ENCODE data around the gene ZNF526.
"Not testable (repeated sequence)": the region's sequence is repeated elsewhere in the genome, so short reads cannot be mapped to it uniquely, and the experiment has no call there.

The ZNF526 gene

DNA sequence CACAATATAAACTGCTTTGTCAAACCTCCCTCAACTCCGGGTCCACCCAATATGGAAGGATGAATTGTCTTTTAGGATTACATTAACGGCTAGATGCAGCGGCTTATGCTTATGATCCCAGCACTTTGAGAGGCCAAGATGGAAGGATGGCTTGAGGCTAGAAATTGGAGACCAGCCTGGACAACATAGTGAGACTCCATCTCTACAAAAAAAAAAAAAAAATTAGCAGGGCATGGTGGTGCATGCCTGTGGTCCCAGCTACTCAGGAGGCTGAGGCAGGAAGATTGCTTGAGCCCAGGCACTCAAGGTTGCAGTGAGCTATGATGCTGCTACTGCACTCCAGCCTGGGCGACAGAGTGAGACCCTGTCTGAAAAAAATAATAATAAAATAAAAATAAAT lies 46.0 kb downstream of the ZNF526 start:
- not testable (repeated sequence) for H3K4me1 ChIP-seq (ENCODE audit: control insufficient read depth, low read depth, low read length); H3K27ac ChIP-seq (ENCODE audit: low read length); H3K9me3 ChIP-seq (ENCODE audit: control insufficient read depth, low read depth, low read length); H3K9ac ChIP-seq (ENCODE audit: low read length); H3K4me3 ChIP-seq (ENCODE audit: low read length); H3K27me3 ChIP-seq (ENCODE audit: control insufficient read depth, insufficient read depth, low read length); H3K36me3 ChIP-seq (ENCODE audit: control insufficient read depth, low read depth, low read length)

DNA sequence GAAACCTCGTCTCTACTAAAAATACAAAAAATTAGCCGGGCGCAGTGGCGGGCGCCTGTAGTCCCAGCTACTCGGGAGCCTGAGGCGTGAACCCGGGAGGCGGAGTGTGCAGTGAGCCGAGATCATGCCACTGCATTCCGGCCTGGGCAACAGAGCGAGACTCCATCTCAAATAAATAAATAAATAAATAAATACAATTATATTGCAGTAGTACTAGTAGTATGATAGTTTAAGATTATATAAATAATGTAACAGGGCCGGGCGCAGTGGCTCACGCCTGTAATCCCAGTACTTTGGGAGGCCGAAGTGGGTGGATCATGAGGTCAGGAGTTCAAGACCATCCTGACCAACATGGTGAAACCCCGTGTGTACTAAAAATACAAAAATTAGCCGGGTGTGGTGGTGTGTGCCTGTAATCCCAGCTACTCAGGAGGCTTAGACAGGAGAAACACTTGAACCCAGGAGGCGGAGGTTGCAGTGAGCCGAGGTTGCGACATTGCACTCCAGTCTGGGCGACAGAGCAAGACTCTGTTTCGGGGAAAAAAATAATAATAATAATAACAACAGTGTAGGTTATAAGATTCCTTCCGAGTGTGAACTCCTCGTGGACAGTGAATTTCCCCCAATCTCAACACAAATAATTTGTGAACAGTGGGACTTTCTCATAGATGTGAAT lies 47.0 kb downstream of the ZNF526 start:
- not testable (repeated sequence) for H3K4me1 ChIP-seq (ENCODE audit: control insufficient read depth, low read depth, low read length); H3K9me3 ChIP-seq (ENCODE audit: control insufficient read depth, low read depth, low read length); H3K9ac ChIP-seq (ENCODE audit: low read length); H3K27ac ChIP-seq (ENCODE audit: low read length); H3K36me3 ChIP-seq (ENCODE audit: control insufficient read depth, low read depth, low read length); H3K27me3 ChIP-seq (ENCODE audit: control insufficient read depth, insufficient read depth, low read length)
- peak overlapping the region; percentile 97 for H3K4me3 ChIP-seq (ENCODE audit: low read length)

DNA sequence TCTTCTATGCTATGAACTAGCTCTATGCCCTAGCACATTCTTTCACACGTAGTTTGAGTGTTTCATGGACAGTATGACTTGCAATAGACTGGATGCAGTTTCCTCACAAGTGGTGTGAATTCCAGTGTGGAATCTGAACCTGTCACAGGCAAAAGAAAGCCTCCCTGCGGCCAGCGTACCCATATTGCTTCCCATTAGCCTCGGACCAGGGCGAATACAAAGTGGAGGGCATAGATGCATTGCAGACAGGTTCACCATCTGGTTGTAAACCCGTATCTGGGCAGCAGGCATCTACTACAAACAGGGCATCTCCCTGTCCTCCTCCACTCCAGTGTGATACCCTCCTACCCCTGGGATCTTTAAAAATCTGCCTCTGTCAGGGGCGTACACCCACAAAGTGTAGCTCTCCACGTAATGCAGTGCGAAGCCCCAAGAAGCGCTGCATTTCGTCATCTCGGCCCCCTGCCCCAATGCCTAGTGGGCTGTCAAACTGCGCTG lies 47.6 kb downstream of the ZNF526 start:
- Histone ChIP-seq H3K4me3 (ENCODE audit: low read length) (peak overlapping the region; percentile 97), H3K27me3 (ENCODE audit: control insufficient read depth, insufficient read depth, low read length) (no peaks in the 10 kb centered on the region), H3K4me1 (ENCODE audit: control insufficient read depth, low read depth, low read length) (peaks cover 9% of the 10 kb centered on the region), H3K36me3 (ENCODE audit: control insufficient read depth, low read depth, low read length) (no peaks in the 10 kb centered on the region), H3K9me3 (ENCODE audit: control insufficient read depth, low read depth, low read length) (no peaks in the 10 kb centered on the region), H3K27ac (ENCODE audit: low read length) (no peak overlapping the region), H3K9ac (ENCODE audit: low read length) (peak overlapping the region; percentile 99)

DNA sequence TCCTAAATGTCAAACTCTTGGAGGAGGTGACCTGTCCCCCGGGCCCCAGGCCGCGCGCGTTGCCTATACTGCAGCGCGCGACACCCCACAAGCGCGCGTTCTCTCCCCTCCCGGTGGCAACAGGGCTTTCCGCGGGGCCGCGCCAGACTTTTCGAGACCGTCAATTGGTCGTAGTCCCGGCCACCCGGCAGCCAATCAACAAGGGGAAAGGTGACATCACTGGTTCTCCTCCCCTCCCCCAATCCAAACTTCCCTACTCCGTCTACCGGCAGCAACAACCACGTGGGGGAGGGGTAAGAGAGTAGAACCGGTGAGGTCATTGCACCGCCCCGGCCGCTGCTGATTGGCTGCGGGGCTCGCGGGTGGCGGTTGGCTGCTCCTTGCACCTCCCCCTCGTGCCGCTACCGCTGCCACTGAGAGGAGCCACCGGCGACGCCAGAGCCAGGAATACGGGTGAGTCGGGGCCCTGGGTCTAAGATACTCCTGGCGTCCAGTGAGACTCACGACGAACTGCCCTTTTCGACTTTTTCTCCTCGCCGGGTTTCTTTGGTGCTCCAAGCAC lies 48.1 kb downstream of the ZNF526 start:
- H3K27ac ChIP-seq (ENCODE audit: low read length): peak overlapping the region; percentile 100
- no peaks in the 10 kb centered on the region for H3K36me3 ChIP-seq (ENCODE audit: control insufficient read depth, low read depth, low read length)
- no peaks in the 10 kb centered on the region for H3K27me3 ChIP-seq (ENCODE audit: control insufficient read depth, insufficient read depth, low read length)
- H3K9me3 ChIP-seq (ENCODE audit: control insufficient read depth, low read depth, low read length): no peaks in the 10 kb centered on the region
- peak overlapping the region; percentile 97 for H3K4me3 ChIP-seq (ENCODE audit: low read length)
- H3K9ac ChIP-seq (ENCODE audit: low read length): peak overlapping the region; percentile 99
- peaks cover 9% of the 10 kb centered on the region for H3K4me1 ChIP-seq (ENCODE audit: control insufficient read depth, low read depth, low read length)

DNA sequence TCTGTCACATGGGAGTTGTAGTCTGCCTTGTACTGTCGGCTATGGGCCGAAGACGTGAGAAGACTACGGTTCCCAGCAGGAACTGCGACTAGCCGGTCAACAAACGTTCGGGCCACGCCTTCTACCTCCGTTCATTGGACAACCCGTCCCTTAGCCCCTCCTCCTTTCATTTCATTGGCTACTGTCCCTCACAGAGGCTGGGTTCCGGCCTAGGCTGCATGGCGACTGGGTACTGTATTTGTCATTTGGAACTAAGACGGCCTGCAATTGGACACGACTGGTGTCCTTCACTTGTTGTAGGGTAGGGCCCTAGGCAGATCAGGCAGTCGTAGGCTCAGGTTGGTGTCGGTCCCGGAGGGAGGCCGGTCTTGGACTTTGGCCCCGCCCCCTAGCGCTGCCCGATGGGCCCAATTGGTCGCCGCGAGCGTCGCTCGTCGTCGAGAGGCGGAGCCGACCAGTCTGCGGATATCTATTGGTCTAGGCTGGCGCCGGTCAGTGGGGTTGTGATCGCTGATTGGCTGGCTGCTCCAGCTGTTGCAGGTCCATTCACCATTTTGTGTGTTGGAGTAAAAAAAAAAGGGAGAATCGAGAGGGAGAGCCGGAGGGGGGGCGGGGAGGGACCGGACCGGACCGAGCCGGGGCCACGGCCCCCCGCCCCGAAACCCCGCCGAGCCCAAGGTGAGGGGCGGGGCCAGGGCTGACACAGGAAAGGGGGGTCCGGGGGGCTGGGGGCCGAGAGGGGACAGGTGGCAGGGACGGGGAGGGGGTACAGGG lies 48.8 kb downstream of the ZNF526 start, which contains the start of gene CIC:
Gene CIC (plus strand): TSS at position 549 of the 774 bp plus-strand sequence. CDS start 2,532 bp downstream, outside the sequence.
- no peaks in the 10 kb centered on the region for H3K9me3 ChIP-seq (ENCODE audit: control insufficient read depth, low read depth, low read length)
- no peaks in the 10 kb centered on the region for H3K36me3 ChIP-seq (ENCODE audit: control insufficient read depth, low read depth, low read length)

DNA sequence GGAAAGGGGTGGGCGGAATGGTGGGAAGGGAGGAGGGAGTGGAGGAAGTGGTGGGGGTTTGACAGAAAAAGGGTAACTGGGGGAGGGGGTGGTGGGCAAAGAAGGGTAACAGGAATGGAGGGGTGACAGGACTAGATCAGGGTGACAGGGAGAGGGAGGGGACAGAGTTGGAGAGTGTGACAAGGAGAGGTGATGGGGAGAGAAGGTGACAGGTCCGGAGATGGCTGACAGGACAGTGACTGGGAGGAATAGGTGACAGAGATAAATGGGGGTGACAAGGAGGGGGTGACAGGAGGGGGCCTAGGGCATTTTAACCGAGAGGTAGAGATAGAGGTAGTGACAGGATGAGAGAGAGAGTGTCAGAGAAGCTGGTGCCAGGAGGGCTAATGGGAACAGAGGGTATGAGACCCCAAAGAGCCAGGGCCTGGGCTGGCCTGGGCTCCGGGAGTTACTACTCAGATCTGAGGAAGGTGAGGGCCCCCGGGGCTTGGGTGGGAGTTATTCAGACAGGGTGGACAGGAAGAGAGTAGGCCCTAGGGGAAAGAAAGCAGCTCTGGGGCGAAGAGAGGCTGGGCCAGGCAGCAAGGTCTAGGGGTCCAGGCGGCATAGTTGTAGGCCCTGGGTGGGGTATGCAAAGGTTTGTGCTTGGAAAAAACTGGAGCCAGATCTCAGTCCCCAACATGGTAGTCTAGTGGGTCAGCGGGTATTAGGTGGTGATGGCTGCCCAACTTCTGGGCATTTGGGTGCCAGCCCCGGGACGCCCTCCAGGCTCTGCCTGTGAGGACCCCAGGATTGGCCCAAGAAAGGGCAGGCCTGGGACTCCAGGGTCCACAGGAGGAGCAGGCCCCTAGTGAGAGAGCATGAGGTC lies 49.6 kb downstream of the ZNF526 start:
- Histone ChIP-seq H3K4me1 (ENCODE audit: control insufficient read depth, low read depth, low read length) (peaks cover 9% of the 10 kb centered on the region), H3K36me3 (ENCODE audit: control insufficient read depth, low read depth, low read length) (no peaks in the 10 kb centered on the region), H3K27me3 (ENCODE audit: control insufficient read depth, insufficient read depth, low read length) (no peaks in the 10 kb centered on the region), H3K4me3 (ENCODE audit: low read length) (peak overlapping the region; percentile 97), H3K9me3 (ENCODE audit: control insufficient read depth, low read depth, low read length) (no peaks in the 10 kb centered on the region), H3K27ac (ENCODE audit: low read length) (no peak overlapping the region), H3K9ac (ENCODE audit: low read length) (no peak overlapping the region)

More for the DNA sequence above, 48.8 kb downstream of the ZNF526 start, which contains the start of gene CIC:
- Histone ChIP-seq H3K4me3 (ENCODE audit: low read length) (peak within 1 kb of the TSS; percentile 97), H3K27ac (ENCODE audit: low read length) (peak within 1 kb of the TSS; percentile 100), H3K27me3 (ENCODE audit: control insufficient read depth, insufficient read depth, low read length) (no peaks in the 10 kb centered on the region), H3K9ac (ENCODE audit: low read length) (peak within 1 kb of the TSS; percentile 99), H3K4me1 (ENCODE audit: control insufficient read depth, low read depth, low read length) (peaks cover 9% of the 10 kb centered on the region)

DNA sequence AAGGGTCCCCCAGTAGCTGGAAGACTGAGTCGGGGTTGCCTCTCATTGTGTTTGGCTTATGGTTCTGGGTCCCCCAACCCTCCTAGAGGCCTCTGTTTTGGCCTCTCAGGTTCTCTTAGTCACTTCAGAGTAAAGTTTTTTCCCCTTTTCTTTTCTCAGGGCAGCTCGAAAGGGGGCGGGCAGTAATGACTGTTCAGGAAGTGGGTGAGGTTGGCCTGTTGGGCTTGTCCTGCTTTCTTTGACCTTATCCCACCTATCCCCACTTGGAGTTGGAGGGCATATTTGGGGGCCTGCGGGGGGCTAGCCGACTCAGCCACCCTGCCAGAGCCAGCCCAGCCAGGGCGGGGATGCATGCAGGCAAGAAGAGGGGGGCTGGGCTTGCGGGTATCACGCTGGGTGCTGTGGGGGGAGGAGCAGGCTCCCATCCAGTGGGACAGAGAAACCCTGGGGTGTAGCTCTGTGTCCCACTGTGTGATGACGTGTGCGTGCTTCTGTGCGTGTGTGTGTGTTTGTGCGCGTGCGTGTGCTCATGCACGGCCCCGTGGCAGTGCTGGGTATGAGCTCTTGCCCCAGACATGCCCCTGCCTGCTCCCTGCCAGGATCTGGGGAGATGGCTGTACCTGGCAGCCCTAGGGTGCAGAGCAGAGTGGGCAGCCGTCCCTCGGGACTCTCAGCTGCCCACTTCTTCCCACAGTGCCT lies 50.4 kb downstream of the ZNF526 start:
- H3K4me3 ChIP-seq (ENCODE audit: low read length): no peak overlapping the region
- H3K27ac ChIP-seq (ENCODE audit: low read length): no peak overlapping the region
- H3K36me3 ChIP-seq (ENCODE audit: control insufficient read depth, low read depth, low read length): no peaks in the 10 kb centered on the region
- no peaks in the 10 kb centered on the region for H3K9me3 ChIP-seq (ENCODE audit: control insufficient read depth, low read depth, low read length)
- peaks cover 9% of the 10 kb centered on the region for H3K4me1 ChIP-seq (ENCODE audit: control insufficient read depth, low read depth, low read length)
- H3K27me3 ChIP-seq (ENCODE audit: control insufficient read depth, insufficient read depth, low read length): no peaks in the 10 kb centered on the region
- no peak overlapping the region for H3K9ac ChIP-seq (ENCODE audit: low read length)

DNA sequence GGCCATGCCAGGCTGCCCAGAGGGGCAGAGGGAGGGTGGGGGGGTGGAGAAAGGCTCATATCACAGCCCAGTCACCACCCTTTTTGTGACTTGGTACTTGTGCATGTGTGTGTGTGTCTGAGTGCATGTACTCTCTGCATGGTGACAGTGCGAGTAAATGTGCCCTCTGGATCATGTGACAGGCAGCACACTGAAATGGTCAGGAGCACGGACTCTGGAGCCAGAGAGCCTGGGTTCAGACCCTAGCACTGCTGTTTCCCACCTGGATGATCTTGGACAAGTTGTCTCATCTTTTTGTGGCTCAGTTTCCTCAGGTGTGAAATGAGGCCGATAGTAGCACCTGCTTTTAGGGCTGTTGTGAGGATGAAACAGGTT lies 50.9 kb downstream of the ZNF526 start:
- H3K9me3 ChIP-seq (ENCODE audit: control insufficient read depth, low read depth, low read length): no peaks in the 10 kb centered on the region
- H3K4me1 ChIP-seq (ENCODE audit: control insufficient read depth, low read depth, low read length): peaks cover 9% of the 10 kb centered on the region
- H3K9ac ChIP-seq (ENCODE audit: low read length): no peak overlapping the region
- H3K27me3 ChIP-seq (ENCODE audit: control insufficient read depth, insufficient read depth, low read length): no peaks in the 10 kb centered on the region
- H3K4me3 ChIP-seq (ENCODE audit: low read length): no peak overlapping the region
- H3K36me3 ChIP-seq (ENCODE audit: control insufficient read depth, low read depth, low read length): no peaks in the 10 kb centered on the region
- H3K27ac ChIP-seq (ENCODE audit: low read length): no peak overlapping the region

DNA sequence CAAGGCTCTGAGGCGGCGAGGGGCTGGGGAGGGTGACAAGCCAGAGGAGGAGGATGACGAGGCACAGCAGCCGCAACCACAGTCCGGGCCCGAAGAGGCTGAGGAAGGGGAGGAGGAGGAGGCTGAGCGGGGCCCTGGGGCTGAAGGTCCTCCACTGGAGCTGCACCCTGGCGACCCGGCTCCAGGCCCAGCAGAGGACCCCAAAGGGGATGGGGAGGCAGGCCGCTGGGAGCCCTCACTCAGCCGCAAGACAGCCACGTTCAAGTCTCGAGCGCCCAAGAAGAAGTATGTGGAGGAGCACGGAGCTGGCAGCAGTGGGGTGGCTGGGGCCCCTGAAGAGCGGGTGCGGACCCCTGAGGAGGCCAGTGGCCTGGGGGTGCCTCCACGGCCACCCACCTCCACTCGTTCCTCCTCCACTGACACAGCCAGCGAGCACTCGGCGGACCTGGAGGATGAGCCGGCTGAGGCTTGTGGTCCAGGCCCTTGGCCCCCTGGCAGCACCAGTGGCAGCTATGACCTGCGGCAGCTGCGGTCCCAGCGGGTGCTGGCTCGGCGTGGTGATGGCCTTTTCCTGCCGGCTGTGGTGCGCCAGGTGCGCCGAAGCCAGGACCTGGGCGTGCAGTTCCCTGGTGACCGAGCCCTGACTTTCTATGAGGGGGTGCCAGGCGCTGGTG lies 51.9 kb downstream of the ZNF526 start:
- H3K27ac ChIP-seq (ENCODE audit: low read length): no peak overlapping the region
- H3K9me3 ChIP-seq (ENCODE audit: control insufficient read depth, low read depth, low read length): no peaks in the 10 kb centered on the region
- H3K27me3 ChIP-seq (ENCODE audit: control insufficient read depth, insufficient read depth, low read length): no peaks in the 10 kb centered on the region
- H3K9ac ChIP-seq (ENCODE audit: low read length): no peak overlapping the region
- peaks cover 9% of the 10 kb centered on the region for H3K4me1 ChIP-seq (ENCODE audit: control insufficient read depth, low read depth, low read length)
- H3K4me3 ChIP-seq (ENCODE audit: low read length): no peak overlapping the region
- no peaks in the 10 kb centered on the region for H3K36me3 ChIP-seq (ENCODE audit: control insufficient read depth, low read depth, low read length)

DNA sequence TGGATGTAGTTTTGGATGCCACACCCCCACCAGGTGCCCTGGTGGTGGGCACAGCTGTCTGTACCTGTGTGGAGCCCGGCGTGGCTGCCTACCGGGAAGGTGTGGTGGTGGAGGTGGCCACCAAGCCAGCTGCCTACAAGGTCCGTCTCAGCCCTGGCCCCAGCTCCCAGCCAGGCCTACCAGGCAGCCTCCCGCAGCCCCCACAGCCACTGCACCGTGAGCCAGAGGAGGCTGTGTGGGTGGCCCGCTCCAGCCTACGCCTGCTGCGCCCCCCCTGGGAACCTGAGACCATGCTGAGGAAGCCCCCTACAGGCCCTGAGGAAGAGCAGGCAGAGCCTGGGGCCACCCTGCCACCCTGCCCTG lies 52.4 kb downstream of the ZNF526 start:
- no peak overlapping the region for H3K27ac ChIP-seq (ENCODE audit: low read length)
- H3K9ac ChIP-seq (ENCODE audit: low read length): no peak overlapping the region
- H3K4me1 ChIP-seq (ENCODE audit: control insufficient read depth, low read depth, low read length): peaks cover 8% of the 10 kb centered on the region
- H3K4me3 ChIP-seq (ENCODE audit: low read length): no peak overlapping the region
- no peaks in the 10 kb centered on the region for H3K36me3 ChIP-seq (ENCODE audit: control insufficient read depth, low read depth, low read length)
- no peaks in the 10 kb centered on the region for H3K27me3 ChIP-seq (ENCODE audit: control insufficient read depth, insufficient read depth, low read length)
- H3K9me3 ChIP-seq (ENCODE audit: control insufficient read depth, low read depth, low read length): no peaks in the 10 kb centered on the region

Measured in iPS-18a (cell line).